ENCODE measurements around the gene EHD1. TPM values are rescaled to one million over a fixed set of nuclear protein-coding genes. Genes with fewer than 3 reads are reported as not detected.
A peak's percentile ranks its signal among the peaks of the same experiment; 100 is the strongest.
"Not testable (repeated sequence)": the region's sequence is repeated elsewhere in the genome, so short reads cannot be mapped to it uniquely, and the experiment has no call there.

Gene EHD1
- polyA plus RNA-seq, 4 donors = 31.3 to 94.0 (median 34.5) TPM

- peak overlapping the region; percentile 12 to 76 (median 56) for H3K27ac ChIP-seq (ENCODE audit: low read depth in 1 of 3, low read length in 2 of 3)
- H3K4me3 ChIP-seq (ENCODE audit: low read depth in 1 of 3, low read length in 3 of 3) = no peak overlapping the region
- H3K9me3 ChIP-seq (ENCODE audit: control insufficient read depth in 2 of 2, insufficient read depth in 1 of 2, low read depth in 1 of 2, low read length in 1 of 2) = no peaks in the 10 kb centered on the region
- WGBS, 3 donors = 46 to 61% (median 56%) methylated on average over 12 to 13 of the region's 13 CpGs
- H3K27me3 ChIP-seq (ENCODE audit: control insufficient read depth in 3 of 3, insufficient read depth in 3 of 3, low read length in 3 of 3) = no peaks in the 10 kb centered on the region
- peaks cover 0 to 64% (median 9%) of the 10 kb centered on the region in 3 donors for H3K36me3 ChIP-seq (ENCODE audit: control insufficient read depth in 3 of 3, insufficient read depth in 2 of 3, low read depth in 1 of 3, low read length in 3 of 3)
- no peak for DNase-seq
- FAIRE-seq = no peak
- H3K4me1 ChIP-seq (ENCODE audit: control insufficient read depth in 3 of 3, insufficient read depth in 2 of 3, low read depth in 1 of 3, low read length in 2 of 3) = peaks cover 12 to 71% (median 25%) of the 10 kb centered on the region in 3 donors
Observed at GRCh38 chr11:64850979-64851567, 27.3 kb downstream of the EHD1 start.

GRCh38 chr11:64849598-64850356 is 28.6 kb downstream of the EHD1 start:
- DNase-seq = no peak
- no peaks in the 10 kb centered on the region for H3K9me3 ChIP-seq (ENCODE audit: control insufficient read depth in 2 of 2, insufficient read depth in 1 of 2, low read depth in 1 of 2, low read length in 1 of 2)
- no peaks in the 10 kb centered on the region for H3K27me3 ChIP-seq (ENCODE audit: control insufficient read depth in 3 of 3, insufficient read depth in 3 of 3, low read length in 3 of 3)
- peaks cover 6 to 63% (median 14%) of the 10 kb centered on the region in 3 donors for H3K4me1 ChIP-seq (ENCODE audit: control insufficient read depth in 3 of 3, insufficient read depth in 2 of 3, low read depth in 1 of 3, low read length in 2 of 3)
- H3K36me3 ChIP-seq (ENCODE audit: control insufficient read depth in 3 of 3, insufficient read depth in 2 of 3, low read depth in 1 of 3, low read length in 3 of 3) = peaks cover 0 to 51% (median 9%) of the 10 kb centered on the region in 3 donors
- peak overlapping the region in 1 of 3 donors; percentile 79 for H3K27ac ChIP-seq (ENCODE audit: low read depth in 1 of 3, low read length in 2 of 3)
- 79 to 92% (median 87%) methylated on average over 19 of the region's 19 CpGs for whole genome bisulfite sequencing, 3 donors
- FAIRE-seq = no peak
- no peak overlapping the region for H3K4me3 ChIP-seq (ENCODE audit: low read depth in 1 of 3, low read length in 3 of 3)

GRCh38 chr11:64848826-64849597 is 29.4 kb downstream of the EHD1 start:
- Histone ChIP-seq H3K9me3 (ENCODE audit: control insufficient read depth in 2 of 2, insufficient read depth in 1 of 2, low read depth in 1 of 2, low read length in 1 of 2) (no peaks in the 10 kb centered on the region), H3K4me3 (ENCODE audit: low read depth in 1 of 3, low read length in 3 of 3) (no peak overlapping the region), H3K4me1 (ENCODE audit: control insufficient read depth in 3 of 3, insufficient read depth in 2 of 3, low read depth in 1 of 3, low read length in 2 of 3) (peaks cover 3 to 60% (median 10%) of the 10 kb centered on the region in 3 donors), H3K27me3 (ENCODE audit: control insufficient read depth in 3 of 3, insufficient read depth in 3 of 3, low read length in 3 of 3) (no peaks in the 10 kb centered on the region), H3K36me3 (ENCODE audit: control insufficient read depth in 3 of 3, insufficient read depth in 2 of 3, low read depth in 1 of 3, low read length in 3 of 3) (peaks cover 0 to 43% (median 7%) of the 10 kb centered on the region in 3 donors), H3K27ac (ENCODE audit: low read depth in 1 of 3, low read length in 2 of 3) (peak overlapping the region; percentile 49 to 82 (median 79))
- no peak for FAIRE-seq
- 58 to 73% (median 71%) methylated on average over 16 of the region's 16 CpGs for WGBS, 3 donors
- peak; percentile 83 to 94 for DNase-seq

GRCh38 chr11:64848214-64848825 is 30.1 kb downstream of the EHD1 start:
- no peak overlapping the region for H3K4me3 ChIP-seq (ENCODE audit: low read depth in 1 of 3, low read length in 3 of 3)
- H3K4me1 ChIP-seq (ENCODE audit: control insufficient read depth in 3 of 3, insufficient read depth in 2 of 3, low read depth in 1 of 3, low read length in 2 of 3) = peaks cover 3 to 63% (median 8%) of the 10 kb centered on the region in 3 donors
- H3K27ac ChIP-seq (ENCODE audit: low read depth in 1 of 3, low read length in 2 of 3) = peak overlapping the region; percentile 49 to 82 (median 79)
- H3K9me3 ChIP-seq (ENCODE audit: control insufficient read depth in 2 of 2, insufficient read depth in 1 of 2, low read depth in 1 of 2, low read length in 1 of 2) = no peaks in the 10 kb centered on the region
- DNase-seq = no peak
- H3K36me3 ChIP-seq (ENCODE audit: control insufficient read depth in 3 of 3, insufficient read depth in 2 of 3, low read depth in 1 of 3, low read length in 3 of 3) = peaks cover 0 to 36% (median 2%) of the 10 kb centered on the region in 3 donors
- no peaks in the 10 kb centered on the region for H3K27me3 ChIP-seq (ENCODE audit: control insufficient read depth in 3 of 3, insufficient read depth in 3 of 3, low read length in 3 of 3)
- no peak for FAIRE-seq
- 44 to 59% (median 53%) methylated on average over 6 of the region's 6 CpGs for WGBS, 3 donors

DNA sequence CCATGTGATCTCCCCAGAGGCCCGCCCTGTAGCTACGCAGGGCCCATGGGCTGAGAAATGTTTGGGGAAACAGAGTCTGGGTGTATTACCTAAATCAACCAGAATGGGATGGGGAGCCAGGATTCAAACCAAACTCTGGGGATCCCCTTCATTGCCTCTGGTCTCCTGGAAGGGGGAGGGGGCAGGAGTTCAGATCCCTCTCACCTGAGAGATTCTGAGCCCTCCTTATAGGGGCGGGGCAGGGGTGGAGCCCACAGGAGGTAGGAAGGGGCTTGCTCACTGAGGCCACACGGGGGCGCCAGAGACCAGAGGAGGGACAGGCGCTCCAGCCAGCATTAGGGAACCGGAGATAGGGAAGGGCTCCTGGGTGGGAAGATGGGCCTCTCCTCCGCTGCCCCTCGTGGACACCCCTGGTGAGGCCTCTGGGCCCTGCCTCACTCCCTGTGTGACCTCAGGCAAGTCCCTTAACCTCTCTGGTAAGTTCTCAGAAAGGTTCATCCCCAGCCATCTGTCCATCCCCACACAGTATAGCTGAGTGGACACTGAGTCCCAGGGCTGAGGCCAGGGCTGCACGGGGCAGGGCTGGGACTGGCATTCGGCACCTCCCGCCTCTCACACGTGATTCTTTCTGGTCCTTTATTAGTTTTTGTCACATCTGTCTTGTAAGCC is 31.3 kb downstream of the EHD1 start:
- Histone ChIP-seq H3K36me3 (ENCODE audit: control insufficient read depth in 3 of 3, insufficient read depth in 2 of 3, low read depth in 1 of 3, low read length in 3 of 3) (peaks cover 0 to 24% (median 0%) of the 10 kb centered on the region in 3 donors), H3K4me1 (ENCODE audit: control insufficient read depth in 3 of 3, insufficient read depth in 2 of 3, low read depth in 1 of 3, low read length in 2 of 3) (peaks cover 3 to 63% (median 8%) of the 10 kb centered on the region in 3 donors), H3K4me3 (ENCODE audit: low read depth in 1 of 3, low read length in 3 of 3) (no peak overlapping the region), H3K27ac (ENCODE audit: low read depth in 1 of 3, low read length in 2 of 3) (peak overlapping the region; percentile 13 to 58 (median 13)), H3K9me3 (ENCODE audit: control insufficient read depth in 2 of 2, insufficient read depth in 1 of 2, low read depth in 1 of 2, low read length in 1 of 2) (no peaks in the 10 kb centered on the region), H3K27me3 (ENCODE audit: control insufficient read depth in 3 of 3, insufficient read depth in 3 of 3, low read length in 3 of 3) (no peaks in the 10 kb centered on the region)
- FAIRE-seq (no peak), DNase-seq (peak; percentile 96 to 97)
- WGBS, 3 donors = 17 to 23% (median 20%) methylated on average over 11 to 13 of the region's 13 CpGs

- Histone ChIP-seq H3K4me1 (ENCODE audit: control insufficient read depth in 3 of 3, insufficient read depth in 2 of 3, low read depth in 1 of 3, low read length in 2 of 3) (peaks cover 3 to 64% (median 8%) of the 10 kb centered on the region in 3 donors), H3K36me3 (ENCODE audit: control insufficient read depth in 3 of 3, insufficient read depth in 2 of 3, low read depth in 1 of 3, low read length in 3 of 3) (peaks cover 0 to 22% (median 0%) of the 10 kb centered on the region in 3 donors)
- not testable (repeated sequence) for DNase-seq; H3K4me3 ChIP-seq (ENCODE audit: low read depth in 1 of 3, low read length in 3 of 3); FAIRE-seq; H3K9me3 ChIP-seq (ENCODE audit: control insufficient read depth in 2 of 2, insufficient read depth in 1 of 2, low read depth in 1 of 2, low read length in 1 of 2); H3K27ac ChIP-seq (ENCODE audit: low read depth in 1 of 3, low read length in 2 of 3); H3K27me3 ChIP-seq (ENCODE audit: control insufficient read depth in 3 of 3, insufficient read depth in 3 of 3, low read length in 3 of 3)
- WGBS, 3 donors = 80 to 86% (median 84%) methylated on average over 8 of the region's 8 CpGs
Observed at GRCh38 chr11:64845776-64846129, 32.7 kb downstream of the EHD1 start.

DNA sequence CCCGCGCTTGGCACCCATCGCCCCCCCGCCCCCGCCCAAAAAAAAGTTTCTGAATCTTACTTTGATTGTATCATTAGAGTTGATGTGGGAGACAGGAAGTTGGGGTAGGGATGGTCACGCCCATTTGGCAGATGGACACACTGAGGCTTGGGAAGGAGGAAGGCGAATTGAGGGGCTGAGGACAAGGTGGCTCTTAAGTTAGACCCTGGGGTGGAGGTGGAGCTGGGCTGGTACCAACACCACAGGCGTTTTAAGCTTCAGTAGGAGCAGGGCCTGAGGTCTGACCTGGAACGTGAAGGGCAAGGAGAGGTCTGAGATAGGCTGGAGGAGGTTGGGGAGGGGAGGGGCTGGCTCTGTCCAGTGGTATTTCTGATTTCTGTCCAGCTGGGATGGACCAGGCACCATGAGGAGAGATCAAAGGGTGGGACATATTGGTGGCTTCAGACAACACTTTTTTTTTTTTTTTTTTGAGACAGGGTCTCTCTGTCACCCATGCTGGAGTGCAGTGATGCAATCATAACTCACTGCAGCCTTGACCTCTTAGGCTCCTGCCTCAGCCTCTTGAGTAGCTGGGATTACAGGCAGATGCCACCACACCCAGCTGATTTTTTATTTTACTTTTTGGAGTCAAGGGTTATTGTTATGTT is 33.2 kb downstream of the EHD1 start:
- H3K27ac ChIP-seq (ENCODE audit: low read depth in 1 of 3, low read length in 2 of 3) = peak overlapping the region; percentile 77 to 89 (median 82)
- FAIRE-seq (no peak), DNase-seq (no peak)
- H3K4me3 ChIP-seq (ENCODE audit: low read depth in 1 of 3, low read length in 3 of 3) = peak overlapping the region; percentile 50 to 87 (median 65)
- peaks cover 3 to 64% (median 8%) of the 10 kb centered on the region in 3 donors for H3K4me1 ChIP-seq (ENCODE audit: control insufficient read depth in 3 of 3, insufficient read depth in 2 of 3, low read depth in 1 of 3, low read length in 2 of 3)
- H3K9me3 ChIP-seq (ENCODE audit: control insufficient read depth in 2 of 2, insufficient read depth in 1 of 2, low read depth in 1 of 2, low read length in 1 of 2) = no peaks in the 10 kb centered on the region
- WGBS, 3 donors = 19 to 25% (median 20%) methylated on average over 9 of the region's 9 CpGs
- H3K36me3 ChIP-seq (ENCODE audit: control insufficient read depth in 3 of 3, insufficient read depth in 2 of 3, low read depth in 1 of 3, low read length in 3 of 3) = peaks cover 0 to 27% (median 2%) of the 10 kb centered on the region in 3 donors
- H3K27me3 ChIP-seq (ENCODE audit: control insufficient read depth in 3 of 3, insufficient read depth in 3 of 3, low read length in 3 of 3) = no peaks in the 10 kb centered on the region
